Measurements from ENCODE around the gene MYO15A. TPM values are rescaled to one million over a fixed set of nuclear protein-coding genes. Genes with fewer than 3 reads are reported as not detected.
A peak's percentile ranks its signal among the peaks of the same experiment; 100 is the strongest.

MYO15A gene
- total RNA-seq, 1 donor from 2014 or later, result 3.3 TPM

- Histone ChIP-seq H3K36me3 (no peaks in the 10 kb centered on the region), H3K27me3 (ENCODE audit: low read depth) (no peaks in the 10 kb centered on the region), H3K4me1 (no peaks in the 10 kb centered on the region), H3K9me3 (no peaks in the 10 kb centered on the region), H3K4me3 (no peak overlapping the region), H3K27ac (no peak overlapping the region)
- ATAC-seq (peak; percentile 34 to 43), DNase-seq (no peak)
- intact Hi-C loops (cut with DNase I), result no loop called here
- TF ChIP-seq, protein P1, sequence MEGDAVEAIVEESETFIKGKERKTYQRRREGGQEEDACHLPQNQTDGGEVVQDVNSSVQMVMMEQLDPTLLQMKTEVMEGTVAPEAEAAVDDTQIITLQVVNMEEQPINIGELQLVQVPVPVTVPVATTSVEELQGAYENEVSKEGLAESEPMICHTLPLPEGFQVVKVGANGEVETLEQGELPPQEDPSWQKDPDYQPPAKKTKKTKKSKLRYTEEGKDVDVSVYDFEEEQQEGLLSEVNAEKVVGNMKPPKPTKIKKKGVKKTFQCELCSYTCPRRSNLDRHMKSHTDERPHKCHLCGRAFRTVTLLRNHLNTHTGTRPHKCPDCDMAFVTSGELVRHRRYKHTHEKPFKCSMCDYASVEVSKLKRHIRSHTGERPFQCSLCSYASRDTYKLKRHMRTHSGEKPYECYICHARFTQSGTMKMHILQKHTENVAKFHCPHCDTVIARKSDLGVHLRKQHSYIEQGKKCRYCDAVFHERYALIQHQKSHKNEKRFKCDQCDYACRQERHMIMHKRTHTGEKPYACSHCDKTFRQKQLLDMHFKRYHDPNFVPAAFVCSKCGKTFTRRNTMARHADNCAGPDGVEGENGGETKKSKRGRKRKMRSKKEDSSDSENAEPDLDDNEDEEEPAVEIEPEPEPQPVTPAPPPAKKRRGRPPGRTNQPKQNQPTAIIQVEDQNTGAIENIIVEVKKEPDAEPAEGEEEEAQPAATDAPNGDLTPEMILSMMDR (IDR thresholded peaks at IDR 0.05), result no peak
Measured at GRCh38 chr17:18166894-18167293, 58.3 kb downstream of the MYO15A start.

- ATAC-seq (no peak), DNase-seq (no peak)
- TF ChIP-seq, protein P1 (IDR thresholded peaks at IDR 0.05), result no peak
- Histone ChIP-seq H3K4me1 (no peaks in the 10 kb centered on the region), H3K36me3 (no peaks in the 10 kb centered on the region), H3K27me3 (ENCODE audit: low read depth) (no peaks in the 10 kb centered on the region), H3K9me3 (no peaks in the 10 kb centered on the region), H3K27ac (no peak overlapping the region), H3K4me3 (no peak overlapping the region)
- intact Hi-C loops (cut with DNase I), result no loop called here
Measured at GRCh38 chr17:18167421-18167820, 58.9 kb downstream of the MYO15A start.

DNA sequence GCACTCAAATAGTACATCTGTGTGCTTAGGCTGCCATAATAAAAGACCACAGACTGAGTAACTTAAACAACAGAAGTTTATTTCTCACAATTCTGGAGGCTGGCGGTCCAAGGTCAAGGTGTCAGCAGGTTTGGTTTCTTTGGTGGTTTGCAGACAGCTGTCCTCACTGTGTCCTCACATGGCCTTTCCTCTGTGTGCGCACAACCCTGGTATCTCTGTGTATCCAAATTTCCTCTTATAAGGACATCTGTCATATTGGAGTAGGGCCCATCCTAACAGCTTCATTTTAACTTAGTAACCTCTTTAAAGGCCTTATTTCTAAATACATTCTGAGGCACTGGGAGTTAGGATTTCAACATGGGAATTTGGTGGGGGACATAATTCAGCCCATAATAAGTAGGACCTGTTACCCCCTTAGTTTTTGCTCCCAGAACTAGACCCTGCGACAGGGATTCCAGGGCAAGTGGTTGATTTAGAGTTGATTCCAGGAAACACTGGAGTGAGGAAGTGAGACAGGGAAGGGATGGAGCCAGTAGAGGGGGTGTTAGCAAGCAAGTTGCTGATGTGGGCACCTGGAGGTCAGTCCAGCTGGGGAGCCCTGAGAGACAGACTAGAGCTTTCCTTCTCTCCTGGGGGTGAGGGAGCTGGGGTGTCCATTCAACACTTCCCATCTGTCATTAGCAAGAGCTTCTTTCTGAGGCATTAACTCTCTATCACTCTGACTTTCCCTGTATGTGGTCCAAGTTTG is 64.1 kb downstream of the MYO15A start:
- DNase-seq (no peak), ATAC-seq (peak in 1 of 2 donors; percentile 23)
- no peak overlapping the region for H3K4me3 ChIP-seq
- intact Hi-C loops (cut with DNase I), result no loop called here
- no peaks in the 10 kb centered on the region for H3K27me3 ChIP-seq (ENCODE audit: low read depth)
- H3K27ac ChIP-seq, result no peak overlapping the region
- no peaks in the 10 kb centered on the region for H3K36me3 ChIP-seq
- TF ChIP-seq, protein P1 (IDR thresholded peaks at IDR 0.05), result no peak
- no peaks in the 10 kb centered on the region for H3K4me1 ChIP-seq
- H3K9me3 ChIP-seq, result no peaks in the 10 kb centered on the region

- no peak for ATAC-seq
- H3K36me3 ChIP-seq, result no peaks in the 10 kb centered on the region
- H3K27me3 ChIP-seq (ENCODE audit: low read depth), result no peaks in the 10 kb centered on the region
- no peak for DNase-seq
- intact Hi-C loops (cut with DNase I), result no loop called here
- TF ChIP-seq, protein P1 (IDR thresholded peaks at IDR 0.05), result no peak
- H3K9me3 ChIP-seq, result no peaks in the 10 kb centered on the region
- no peaks in the 10 kb centered on the region for H3K4me1 ChIP-seq
- no peak overlapping the region for H3K27ac ChIP-seq
- H3K4me3 ChIP-seq, result no peak overlapping the region
Measured at GRCh38 chr17:18173740-18174139, 65.2 kb downstream of the MYO15A start.

DNA sequence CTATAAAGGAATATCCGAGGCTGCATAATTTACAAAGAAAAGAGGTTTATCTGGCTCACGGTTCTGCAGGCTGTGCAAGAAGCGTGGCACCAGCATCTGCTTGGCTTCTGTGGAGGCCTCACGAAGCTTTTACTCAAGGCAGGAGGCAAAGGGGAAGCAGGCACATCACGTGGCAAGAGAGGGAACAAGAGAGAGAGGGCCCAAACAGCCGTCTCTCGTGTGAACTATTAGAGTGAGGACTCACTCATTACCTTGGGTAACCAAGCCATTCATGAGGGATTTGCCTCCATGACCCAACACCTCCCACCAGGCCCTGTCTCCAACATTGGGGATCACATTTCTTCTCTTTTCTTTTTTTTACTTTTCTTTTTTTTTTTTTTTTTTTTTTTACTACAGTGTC is 67.6 kb downstream of the MYO15A start:
- H3K27ac ChIP-seq, result no peak overlapping the region
- ATAC-seq, result peak; percentile 40 to 55
- H3K36me3 ChIP-seq, result no peaks in the 10 kb centered on the region
- TF ChIP-seq, protein P1 (IDR thresholded peaks at IDR 0.05), result no peak
- no peak overlapping the region for H3K4me3 ChIP-seq
- DNase-seq, result peak; percentile 61
- no peaks in the 10 kb centered on the region for H3K9me3 ChIP-seq
- H3K27me3 ChIP-seq (ENCODE audit: low read depth), result no peaks in the 10 kb centered on the region
- H3K4me1 ChIP-seq, result no peaks in the 10 kb centered on the region
- intact Hi-C loops (cut with DNase I), result no loop called here

Data from lower lobe of right lung (tissue), 2 donors.